OCI-LY3 (cell line): ENCODE measurements around the gene LPXN.

Experiments
- H2AFZ ChIP-seq: fragments of 200-600, 300-600 bp; shearing (Covaris generic); 2 replicates; pipeline ENCODE4 v1.6.0; 2014; ENCODE audit warnings: antibody characterized with exemption, low read depth, low read length
- H3K27ac ChIP-seq: fragments of 200-600, 300-600 bp; sonication (generic); 2 replicates; pipeline ENCODE4 v1.5.1; 2014; ENCODE audit warnings: mild to moderate bottlenecking, low read length, moderate library complexity, mixed read lengths
- H3K27me3 ChIP-seq: fragments of 200-600, 300-600 bp; sonication (generic); 2 replicates; pipeline ENCODE4 v1.6.1; 2014; ENCODE audit warnings: low read depth, low read length, mixed read lengths
- H3K36me3 ChIP-seq: fragments of 200-600, 300-600 bp; sonication (generic); replicated peaks from 2 replicates; pipeline ENCODE3; 2014; ENCODE audit warnings: low read depth, low read length, mixed read lengths
- H3K4me1 ChIP-seq: fragments of 300-600, 200-600 bp; sonication (generic); 2 replicates; pipeline ENCODE4 v1.6.1; 2014; ENCODE audit warnings: low read length, mixed read lengths
- H3K4me2 ChIP-seq: fragments of 200-600, 300-600 bp; sonication (generic); 2 replicates; pipeline ENCODE4 v1.6.1; 2014; ENCODE audit warnings: low read length, mixed read lengths
- H3K4me3 ChIP-seq: fragments of 300-600, 200-600 bp; sonication (generic); 2 replicates; pipeline ENCODE4 v1.5.1; 2014; ENCODE audit warnings: antibody characterized with exemption, mild to moderate bottlenecking, low read length, moderate library complexity
- H3K79me2 ChIP-seq: fragments of 300-600, 200-600 bp; shearing (Covaris generic); 2 replicates; pipeline ENCODE4 v1.6.1; 2014; ENCODE audit warnings: mild to moderate bottlenecking, low read length, mixed read lengths
- H3K9ac ChIP-seq: fragments of 300-600, 200-600 bp; shearing (Covaris generic); 2 replicates; pipeline ENCODE4 v1.6.0; 2014; ENCODE audit warnings: mild to moderate bottlenecking, low read length, moderate library complexity
- H3K9me3 ChIP-seq: fragments of 200-600, 300-600 bp; shearing (Covaris generic); 2 replicates; pipeline ENCODE4 v1.6.1; 2014; ENCODE audit warnings: low read length, mixed read lengths; ENCODE audit not compliant: insufficient read depth
- H4K20me1 ChIP-seq: fragments of 200-600, 300-600 bp; sonication (generic); 2 replicates; pipeline ENCODE4 v1.6.1; 2016; ENCODE audit warnings: low read length, mixed read lengths; ENCODE audit not compliant: insufficient read depth
- EZH2phosphoT487 ChIP-seq: fragments of 200-600 bp; shearing (Covaris generic); IDR thresholded peaks from 2 replicates; pipeline ENCODE4 v1.6.1; 2018; ENCODE audit warnings: antibody characterized with exemption, mixed run types, low read depth
- TF ChIP-seq, protein P1 (sequence below): fragments of 200-600, 300-600 bp; sonication (generic); IDR thresholded peaks from 2 replicates; pipeline ENCODE4 v1.5.1; 2014; ENCODE audit warnings: antibody characterized with exemption, low read length, low read depth

Gene LPXN

DNA sequence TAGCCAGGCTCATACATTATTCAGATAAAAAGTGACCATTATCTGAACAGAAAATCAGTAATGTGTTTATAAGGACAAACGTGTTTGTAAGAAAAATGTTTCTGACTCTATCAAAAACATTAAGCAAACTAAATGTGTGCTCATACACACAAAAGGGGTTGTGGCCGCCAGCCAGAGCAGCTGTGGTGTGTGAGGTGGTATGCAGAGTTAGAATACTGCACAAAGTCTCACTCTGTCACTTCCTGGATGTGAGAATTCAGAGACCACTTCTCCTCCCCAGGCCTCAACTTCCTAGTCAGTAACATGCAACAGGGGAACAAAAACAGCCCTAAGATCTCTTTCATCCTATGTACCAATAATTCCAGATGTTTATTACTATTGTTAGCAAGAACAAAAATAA lies 77.2 kb downstream of the LPXN start:
- H3K4me3 ChIP-seq, result no peak overlapping the region
- H3K4me2 ChIP-seq, result no peak overlapping the region
- no peaks in the 10 kb centered on the region for H3K79me2 ChIP-seq
- no peak overlapping the region for H2AFZ ChIP-seq
- no peaks in the 10 kb centered on the region for H4K20me1 ChIP-seq
- H3K27me3 ChIP-seq, result peaks cover 3% of the 10 kb centered on the region; the same call in 1 of the 2 replicates
- H3K4me1 ChIP-seq, result peaks cover 7% of the 10 kb centered on the region
- H3K9me3 ChIP-seq, result no peaks in the 10 kb centered on the region
- no peak overlapping the region for H3K9ac ChIP-seq
- no peak overlapping the region for H3K27ac ChIP-seq
- TF ChIP-seq EZH2phosphoT487, result no peak
- TF ChIP-seq, protein P1, sequence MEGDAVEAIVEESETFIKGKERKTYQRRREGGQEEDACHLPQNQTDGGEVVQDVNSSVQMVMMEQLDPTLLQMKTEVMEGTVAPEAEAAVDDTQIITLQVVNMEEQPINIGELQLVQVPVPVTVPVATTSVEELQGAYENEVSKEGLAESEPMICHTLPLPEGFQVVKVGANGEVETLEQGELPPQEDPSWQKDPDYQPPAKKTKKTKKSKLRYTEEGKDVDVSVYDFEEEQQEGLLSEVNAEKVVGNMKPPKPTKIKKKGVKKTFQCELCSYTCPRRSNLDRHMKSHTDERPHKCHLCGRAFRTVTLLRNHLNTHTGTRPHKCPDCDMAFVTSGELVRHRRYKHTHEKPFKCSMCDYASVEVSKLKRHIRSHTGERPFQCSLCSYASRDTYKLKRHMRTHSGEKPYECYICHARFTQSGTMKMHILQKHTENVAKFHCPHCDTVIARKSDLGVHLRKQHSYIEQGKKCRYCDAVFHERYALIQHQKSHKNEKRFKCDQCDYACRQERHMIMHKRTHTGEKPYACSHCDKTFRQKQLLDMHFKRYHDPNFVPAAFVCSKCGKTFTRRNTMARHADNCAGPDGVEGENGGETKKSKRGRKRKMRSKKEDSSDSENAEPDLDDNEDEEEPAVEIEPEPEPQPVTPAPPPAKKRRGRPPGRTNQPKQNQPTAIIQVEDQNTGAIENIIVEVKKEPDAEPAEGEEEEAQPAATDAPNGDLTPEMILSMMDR, result no peak
- no peaks in the 10 kb centered on the region for H3K36me3 ChIP-seq

DNA sequence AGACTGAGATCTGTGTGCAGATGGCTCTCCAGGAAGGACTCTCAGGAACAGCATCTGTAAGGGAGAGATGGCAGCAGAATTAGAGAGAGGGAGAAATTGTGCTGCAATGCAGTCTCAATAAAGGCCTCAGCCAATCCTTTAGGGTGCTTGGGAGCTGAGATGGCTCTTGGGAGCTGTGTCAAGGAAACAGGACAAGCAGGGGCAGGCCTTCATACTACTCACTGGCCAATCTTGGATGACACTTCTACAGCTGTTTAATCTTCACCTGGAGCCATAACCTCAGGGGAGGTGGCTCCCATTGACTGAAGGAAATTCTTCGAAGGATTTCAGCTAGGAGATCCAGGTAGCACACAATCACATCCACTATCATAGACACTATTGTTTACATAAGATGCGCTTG lies 77.7 kb downstream of the LPXN start:
- no peaks in the 10 kb centered on the region for H4K20me1 ChIP-seq
- no peaks in the 10 kb centered on the region for H3K36me3 ChIP-seq
- TF ChIP-seq EZH2phosphoT487, result no peak
- no peak overlapping the region for H3K27ac ChIP-seq
- H3K4me2 ChIP-seq, result no peak overlapping the region
- no peak overlapping the region for H3K9ac ChIP-seq
- H3K4me3 ChIP-seq, result no peak overlapping the region
- H3K4me1 ChIP-seq, result peaks cover 2% of the 10 kb centered on the region
- no peaks in the 10 kb centered on the region for H3K9me3 ChIP-seq
- peaks cover 3% of the 10 kb centered on the region; the same call in 1 of the 2 replicates for H3K27me3 ChIP-seq
- no peak overlapping the region for H2AFZ ChIP-seq
- no peaks in the 10 kb centered on the region for H3K79me2 ChIP-seq

DNA sequence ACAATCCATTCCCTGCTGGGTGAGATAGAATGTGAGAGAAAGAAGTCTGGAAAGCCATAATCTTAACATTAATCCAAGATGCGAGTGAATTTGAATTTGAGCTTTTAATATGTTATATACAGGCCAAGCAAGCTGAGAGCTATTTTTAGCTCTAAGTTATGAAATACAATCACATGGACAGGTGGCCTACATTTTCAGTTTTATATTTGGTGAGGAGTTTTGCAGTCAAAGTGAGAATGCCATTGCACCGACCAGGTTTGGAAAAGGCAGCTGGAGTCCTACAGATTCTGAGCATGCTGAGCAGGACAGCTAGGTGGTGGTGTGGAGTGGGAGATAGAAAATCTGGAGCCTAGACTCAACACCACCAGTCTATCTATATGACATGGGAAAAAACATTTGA lies 79.8 kb downstream of the LPXN start:
- no peak for TF ChIP-seq EZH2phosphoT487
- TF ChIP-seq, protein P1, result no peak
- Histone ChIP-seq H4K20me1 (no peaks in the 10 kb centered on the region), H3K9ac (no peak overlapping the region), H2AFZ (no peak overlapping the region), H3K27me3 (no peaks in the 10 kb centered on the region; the same call in 1 of the 2 replicates), H3K4me2 (no peak overlapping the region), H3K36me3 (no peaks in the 10 kb centered on the region), H3K27ac (no peak overlapping the region), H3K9me3 (no peaks in the 10 kb centered on the region), H3K79me2 (no peaks in the 10 kb centered on the region), H3K4me1 (no peaks in the 10 kb centered on the region; the same call in 1 of the 2 replicates), H3K4me3 (no peak overlapping the region)

DNA sequence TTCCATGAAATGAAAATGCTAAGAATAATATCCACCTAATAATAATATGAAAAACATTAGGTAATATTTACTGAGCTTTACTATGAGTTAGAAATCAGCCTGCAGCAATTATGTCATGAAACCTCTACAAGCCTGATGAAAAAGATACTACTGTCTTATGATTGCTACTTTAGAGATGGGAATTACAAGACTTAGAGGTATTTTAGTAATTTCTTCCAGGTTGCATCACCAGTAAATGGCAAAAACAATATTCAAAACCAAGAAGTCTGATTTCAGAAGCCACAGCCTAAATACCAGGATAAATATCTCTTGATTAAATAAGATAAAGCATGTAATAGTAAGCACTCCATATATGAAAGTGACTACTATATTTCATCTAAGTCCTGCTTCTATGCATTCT lies 81.6 kb downstream of the LPXN start:
- Histone ChIP-seq H3K27ac (no peak overlapping the region), H2AFZ (no peak overlapping the region), H4K20me1 (no peaks in the 10 kb centered on the region), H3K9ac (no peak overlapping the region), H3K4me3 (no peak overlapping the region), H3K4me1 (no peaks in the 10 kb centered on the region; the same call in 1 of the 2 replicates), H3K27me3 (no peaks in the 10 kb centered on the region; the same call in 1 of the 2 replicates), H3K4me2 (no peak overlapping the region), H3K36me3 (no peaks in the 10 kb centered on the region), H3K9me3 (no peaks in the 10 kb centered on the region), H3K79me2 (no peaks in the 10 kb centered on the region)
- no peak for TF ChIP-seq EZH2phosphoT487
- TF ChIP-seq, protein P1, result no peak

DNA sequence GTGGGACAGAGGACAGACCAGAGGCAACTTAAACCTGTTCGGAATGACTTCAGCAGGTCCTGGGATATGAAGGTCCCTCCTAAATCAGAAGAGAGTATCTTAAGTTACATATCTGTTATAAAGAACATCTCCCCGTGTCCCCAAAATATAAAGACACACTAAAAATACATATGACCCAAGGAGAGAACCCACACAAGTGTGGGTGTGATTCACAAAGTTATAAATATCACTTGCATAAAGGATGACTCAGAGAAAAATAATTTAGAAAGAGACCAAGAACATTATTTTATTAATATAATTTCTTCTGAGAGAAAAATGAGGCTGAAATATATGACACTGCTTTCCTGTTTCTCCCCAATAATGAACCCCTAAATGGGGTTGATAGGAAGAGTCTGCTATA lies 82.0 kb downstream of the LPXN start:
- TF ChIP-seq, protein P1, result no peak
- no peak for TF ChIP-seq EZH2phosphoT487
- no peaks in the 10 kb centered on the region for H4K20me1 ChIP-seq
- no peaks in the 10 kb centered on the region; the same call in 1 of the 2 replicates for H3K27me3 ChIP-seq
- no peak overlapping the region for H3K27ac ChIP-seq
- no peaks in the 10 kb centered on the region for H3K36me3 ChIP-seq
- no peaks in the 10 kb centered on the region; the same call in 1 of the 2 replicates for H3K4me1 ChIP-seq
- H3K9me3 ChIP-seq, result no peaks in the 10 kb centered on the region
- no peak overlapping the region for H2AFZ ChIP-seq
- H3K9ac ChIP-seq, result no peak overlapping the region
- H3K79me2 ChIP-seq, result no peaks in the 10 kb centered on the region
- no peak overlapping the region for H3K4me2 ChIP-seq
- H3K4me3 ChIP-seq, result no peak overlapping the region
